ENCODE results near the gene STING1. TPM values are rescaled to one million over a fixed set of nuclear protein-coding genes. Genes with fewer than 3 reads are reported as not detected.

STING1 gene
- total RNA-seq, 1 experiment from 2014 or later = 0.29 TPM

Small RNAs within 50 kb of the gene (small RNA-seq; reads per million reads assigned to genes)
- gene RNU5B-4P = 0.02 to 1.3 reads per million in 2 experiments

Other genes with a start within 250 kb of the STING1 start
- 282 and 295 TPM in 2 replicates for gene MATR3, start 189.0 kb downstream of the STING1 start, total RNA-seq (2014; rRNA removed; shearing (Covaris generic))
- gene PAIP2, start 140.9 kb downstream of the STING1 start, total RNA-seq (2014; rRNA removed; shearing (Covaris generic)) = 84.1 and 98.7 TPM in 2 replicates
- gene SLC23A1, start 99.5 kb downstream of the STING1 start, total RNA-seq (2014; rRNA removed; shearing (Covaris generic)) = not detected in 2 replicates
- gene MZB1, start 92.8 kb downstream of the STING1 start, total RNA-seq (2014; rRNA removed; shearing (Covaris generic)) = not detected in 2 replicates
- 0.03 and 0.19 TPM in 2 replicates for gene PROB1, start 87.7 kb downstream of the STING1 start, total RNA-seq (2014; rRNA removed; shearing (Covaris generic))
- gene SPATA24, start 78.7 kb downstream of the STING1 start, total RNA-seq (2014; rRNA removed; shearing (Covaris generic)) = 9.7 and 13.3 TPM in 2 replicates
- 6.0 and 9.0 TPM in 2 replicates for gene DNAJC18, start 43.2 kb downstream of the STING1 start, total RNA-seq (2014; rRNA removed; shearing (Covaris generic))
- gene ECSCR, start 20.0 kb downstream of the STING1 start, total RNA-seq (2014; rRNA removed; shearing (Covaris generic)) = not detected in 2 replicates
- gene SMIM33, start 11.8 kb downstream of the STING1 start, total RNA-seq (2014; rRNA removed; shearing (Covaris generic)) = not detected in 2 replicates
- gene UBE2D2, start 78.6 kb upstream of the STING1 start, total RNA-seq (2014; rRNA removed; shearing (Covaris generic)) = 57.4 and 70.7 TPM in 2 replicates
- gene CXXC5, start 165.6 kb upstream of the STING1 start, total RNA-seq (2014; rRNA removed; shearing (Covaris generic)) = 14.7 and 16.6 TPM in 2 replicates